SH-SY5Y (cell line): ENCODE measurements around the gene IDI1.

Experiments
- GATA2 ChIP-seq: IDR thresholded peaks from 2 replicates; pipeline ENCODE4 v1.6.1; 2011; ENCODE audit warnings: mild to moderate bottlenecking, low read depth, low read length
- GATA3 ChIP-seq: IDR thresholded peaks from 2 replicates; pipeline ENCODE4 v1.6.1; 2011; ENCODE audit warnings: low read depth, mild to moderate bottlenecking, low read length, moderate library complexity

GRCh38 chr10:1026578-1026977, 22.3 kb downstream of the IDI1 start:
- TF ChIP-seq GATA2 (no peak), GATA3 (no peak)
